G401.6 (cell line): ENCODE results near the gene THSD4.
"Not testable (repeated sequence)": the region's sequence is repeated elsewhere in the genome, so short reads cannot be mapped to it uniquely, and the experiment has no call there.

ENCODE experiments used
- FAIRE-seq: peaks from 2 replicates; lab custom pipeline; 2012; peaks lifted over from hg19 to GRCh38; lab: Jason Lieb, UNC

The THSD4 gene

GRCh38 chr15:71352125-71352524 lies 236.9 kb downstream of the THSD4 start:
- no peak for FAIRE-seq

- no peak for FAIRE-seq
Observed at GRCh38 chr15:71352765-71353164, 237.5 kb downstream of the THSD4 start.

- no peak for FAIRE-seq
Observed at GRCh38 chr15:71353171-71353570, 237.9 kb downstream of the THSD4 start.

GRCh38 chr15:71355268-71355667 lies 240.0 kb downstream of the THSD4 start:
- FAIRE-seq, result no peak

GRCh38 chr15:71357321-71357732 lies 242.1 kb downstream of the THSD4 start:
- FAIRE-seq, result no peak

- FAIRE-seq, result no peak
Observed at GRCh38 chr15:71357967-71358366, 242.7 kb downstream of the THSD4 start.

GRCh38 chr15:71359246-71359645 lies 244.0 kb downstream of the THSD4 start:
- FAIRE-seq, result no peak

GRCh38 chr15:71362556-71362955 lies 247.3 kb downstream of the THSD4 start:
- no peak for FAIRE-seq

GRCh38 chr15:71362987-71363968 lies 248.0 kb downstream of the THSD4 start:
- FAIRE-seq, result no peak

- no peak for FAIRE-seq
Observed at GRCh38 chr15:71364117-71364584, 248.9 kb downstream of the THSD4 start.

- no peak for FAIRE-seq
Observed at GRCh38 chr15:71366522-71366921, 251.3 kb downstream of the THSD4 start.

- FAIRE-seq, result no peak
Observed at GRCh38 chr15:71366926-71367325, 251.7 kb downstream of the THSD4 start.

GRCh38 chr15:71367737-71368136 lies 252.5 kb downstream of the THSD4 start:
- FAIRE-seq, result not testable (repeated sequence)

- FAIRE-seq, result not testable (repeated sequence)
Observed at GRCh38 chr15:71372769-71373168, 257.5 kb downstream of the THSD4 start.

GRCh38 chr15:71373917-71374316 lies 258.6 kb downstream of the THSD4 start:
- no peak for FAIRE-seq

GRCh38 chr15:71374607-71375352 lies 259.5 kb downstream of the THSD4 start:
- FAIRE-seq, result no peak

GRCh38 chr15:71375934-71376333 lies 260.7 kb downstream of the THSD4 start:
- no peak for FAIRE-seq

GRCh38 chr15:71379893-71380292 lies 264.6 kb downstream of the THSD4 start:
- no peak for FAIRE-seq

GRCh38 chr15:71380345-71380744 lies 265.1 kb downstream of the THSD4 start:
- no peak for FAIRE-seq

- FAIRE-seq, result no peak
Observed at GRCh38 chr15:71384501-71384900, 269.2 kb downstream of the THSD4 start.

- no peak for FAIRE-seq
Observed at GRCh38 chr15:71385026-71385425, 269.8 kb downstream of the THSD4 start.

GRCh38 chr15:71385457-71385856 lies 270.2 kb downstream of the THSD4 start:
- no peak for FAIRE-seq

- FAIRE-seq, result no peak
Observed at GRCh38 chr15:71386005-71386404, 270.7 kb downstream of the THSD4 start.
